GM18870 (cell line): ENCODE measurements around the gene METTL1.
A peak's percentile ranks its signal among the peaks of the same experiment; 100 is the strongest.
"Not testable (repeated sequence)": the region's sequence is repeated elsewhere in the genome, so short reads cannot be mapped to it uniquely, and the experiment has no call there.

Experiments
- ATAC-seq: cut with Tn5 transposase; IDR thresholded peaks from one replicate; pipeline ENCODE4 v1.9.1; 2021; ENCODE audit warnings: moderate library complexity; ENCODE audit not compliant: unreplicated experiment

METTL1 gene

DNA sequence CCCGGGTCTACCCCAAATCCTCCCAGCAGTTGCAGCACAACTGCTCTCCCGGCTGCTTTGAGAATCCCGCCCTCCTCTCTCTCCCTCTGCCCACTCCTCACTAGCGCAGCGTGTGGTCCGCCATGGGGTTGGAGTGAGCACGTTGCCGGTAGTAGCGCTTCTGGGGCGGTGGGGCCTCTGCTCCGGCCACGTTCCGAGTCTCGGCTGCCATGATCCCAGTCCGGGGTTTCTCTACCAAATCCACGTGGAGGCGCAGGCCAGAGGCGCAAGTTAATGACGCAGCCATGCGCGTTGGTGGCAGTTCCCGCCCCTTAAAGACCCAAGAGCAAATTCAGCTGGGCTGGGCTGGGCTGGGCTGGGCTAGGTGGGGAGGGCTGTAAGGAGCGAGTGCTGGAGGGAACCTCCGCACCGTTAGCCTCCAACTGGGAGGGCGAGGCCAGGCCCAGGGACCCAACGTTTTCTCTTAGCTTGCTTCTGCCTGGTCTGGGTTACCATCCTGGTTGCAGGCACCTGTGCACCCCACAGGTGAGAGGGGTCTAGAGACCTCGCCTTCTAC lies at the start of gene METTL1:
Gene METTL1, minus strand, starts transcription at position 233 of the 556 bp plus-strand sequence. Its CDS starts 22 bp downstream, at position 211.
- peak; percentile 71 for ATAC-seq

DNA sequence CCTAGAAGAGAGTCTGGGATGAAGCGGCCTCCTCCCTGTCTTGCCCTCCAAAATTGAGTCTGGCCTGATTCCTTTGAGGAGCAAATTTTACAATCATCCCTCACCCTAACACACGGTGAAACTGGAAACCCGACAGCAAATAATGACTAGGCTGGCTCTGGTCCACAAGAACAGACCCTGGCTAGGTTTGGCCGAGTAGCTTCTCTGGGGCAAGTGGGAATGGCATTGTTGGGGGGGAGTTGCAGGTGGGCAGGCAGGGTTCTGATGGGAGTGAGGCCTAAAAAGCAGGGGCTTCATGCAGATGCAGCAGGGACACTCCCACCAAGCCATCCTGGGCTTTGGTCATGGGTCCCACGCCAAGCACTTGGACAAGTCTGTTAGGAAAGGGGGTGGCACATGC lies 49.1 kb upstream of the METTL1 start:
- ATAC-seq = not testable (repeated sequence)

DNA sequence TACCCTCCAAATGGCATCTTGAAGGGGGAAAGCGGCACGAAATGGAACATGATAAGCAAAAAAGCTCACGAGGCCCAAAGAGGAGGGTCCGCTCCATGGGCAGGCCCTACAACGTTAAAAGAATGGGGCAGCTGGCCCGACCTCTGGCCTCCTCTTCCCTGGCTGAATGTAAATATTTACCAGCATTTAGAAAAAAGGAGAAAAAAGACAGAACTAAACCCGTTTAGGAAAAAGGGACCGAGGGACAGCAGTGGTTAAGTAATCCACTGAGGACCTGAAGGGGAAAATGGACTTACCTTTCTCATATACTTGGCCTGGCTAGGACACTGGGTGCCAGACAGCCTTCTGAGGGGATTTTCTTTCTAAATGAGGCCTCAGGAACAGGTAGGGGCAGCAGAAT lies 48.2 kb upstream of the METTL1 start:
- not testable (repeated sequence) for ATAC-seq

DNA sequence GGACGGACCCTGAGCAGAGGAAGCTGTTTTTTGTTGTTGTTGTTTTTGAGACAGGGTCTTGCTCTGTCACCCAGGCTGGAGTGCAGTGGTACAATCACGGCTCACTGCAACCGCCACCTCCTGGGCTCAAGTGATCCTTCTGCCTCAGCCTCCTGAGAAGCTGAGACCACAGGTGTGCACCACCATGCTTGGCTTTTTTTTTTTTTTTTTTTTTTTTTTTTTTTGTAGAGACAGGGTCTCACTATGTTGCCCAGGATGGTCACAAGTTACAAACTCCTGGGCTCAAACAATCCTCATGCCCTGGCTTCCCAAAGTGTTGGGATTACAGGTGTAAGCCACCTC lies 46.1 kb upstream of the METTL1 start:
- not testable (repeated sequence) for ATAC-seq

DNA sequence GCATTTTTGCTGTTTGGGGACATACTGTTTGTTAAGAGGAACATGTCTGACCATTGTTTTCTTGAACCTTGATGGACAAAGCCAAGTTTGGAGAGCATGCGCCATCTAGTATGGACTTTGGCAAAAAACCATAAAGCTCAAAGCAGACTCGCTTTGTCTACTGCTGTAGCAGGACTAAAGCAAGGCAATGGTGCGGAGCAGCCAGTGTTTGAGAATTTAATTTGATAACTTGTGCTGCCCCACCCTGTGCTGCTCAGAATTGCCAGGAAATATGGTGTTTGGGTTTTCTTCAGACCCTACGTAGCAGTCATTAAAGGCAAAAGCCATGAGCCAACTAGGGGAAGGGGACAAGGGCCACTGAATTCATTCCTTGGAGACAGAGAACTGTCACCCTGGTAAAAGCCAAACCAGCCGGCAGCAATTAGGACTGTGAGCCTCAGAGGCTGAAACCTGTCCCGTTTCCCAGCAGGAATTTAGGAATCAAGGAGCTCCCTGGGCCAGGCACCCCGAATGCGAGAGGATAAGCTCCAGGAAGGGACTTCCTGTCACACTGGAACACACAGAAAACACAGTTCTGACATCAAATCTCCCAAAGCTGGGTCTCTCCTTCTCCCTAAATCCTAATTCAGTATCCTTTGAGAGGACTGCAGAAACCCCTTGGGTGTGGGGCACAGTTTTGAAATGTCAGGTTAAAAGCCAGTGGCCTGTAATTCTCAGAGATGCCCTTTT lies 45.5 kb upstream of the METTL1 start:
- no peak for ATAC-seq

DNA sequence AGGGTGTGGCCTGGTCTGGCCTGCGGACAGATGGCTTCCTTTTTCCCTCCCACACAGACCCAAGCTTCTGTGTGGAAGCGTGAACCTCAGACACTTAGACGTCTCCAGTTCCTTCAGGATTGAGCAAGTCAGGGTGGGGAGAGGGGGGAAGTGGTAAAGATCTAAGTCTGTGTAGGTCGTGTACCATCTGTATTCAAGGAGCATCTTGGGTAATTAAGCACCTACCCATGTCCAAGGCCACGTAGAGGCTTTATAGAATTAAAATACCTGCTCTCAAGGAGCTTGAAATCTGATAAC lies 44.9 kb upstream of the METTL1 start:
- ATAC-seq = no peak

DNA sequence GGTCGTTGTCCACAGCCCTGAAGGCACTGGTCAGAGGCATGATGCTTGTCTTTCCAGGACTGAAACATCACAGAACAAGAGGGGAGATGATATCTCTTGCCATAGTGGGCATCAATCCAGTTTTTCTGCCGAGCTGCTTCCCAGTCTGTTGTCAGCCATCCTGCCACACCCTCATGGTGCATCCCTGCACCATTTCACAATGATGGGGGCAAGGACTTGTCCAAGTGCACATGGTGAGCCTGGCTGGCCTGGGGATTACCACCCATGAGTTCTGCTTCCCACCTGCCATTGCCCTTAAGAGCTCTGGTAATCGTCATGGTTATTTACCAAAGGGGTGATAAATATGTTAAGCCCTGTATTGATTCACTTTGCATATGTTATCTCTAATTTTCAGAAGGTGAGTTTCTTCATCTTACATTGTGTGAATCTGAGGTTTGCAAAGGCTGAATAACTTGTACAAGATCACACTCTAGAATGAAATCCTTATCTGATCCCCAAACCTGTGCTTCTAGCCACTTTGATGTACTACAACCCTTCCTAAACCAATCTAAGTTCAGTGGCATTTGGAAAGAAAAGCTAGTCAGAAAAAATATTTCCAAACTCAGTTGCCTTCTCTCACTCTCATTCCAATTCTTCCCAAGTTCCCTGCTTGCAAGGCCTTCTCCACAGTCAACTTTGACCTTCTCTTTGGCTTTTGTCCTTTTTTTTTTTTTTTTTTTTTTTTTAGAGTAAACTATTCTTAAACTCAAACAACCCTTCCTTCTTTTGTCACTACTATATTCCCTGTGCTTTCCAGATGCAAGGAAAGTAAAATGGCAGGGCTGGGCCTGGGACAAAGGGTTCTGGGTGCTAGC lies 44.3 kb upstream of the METTL1 start:
- ATAC-seq = no peak

DNA sequence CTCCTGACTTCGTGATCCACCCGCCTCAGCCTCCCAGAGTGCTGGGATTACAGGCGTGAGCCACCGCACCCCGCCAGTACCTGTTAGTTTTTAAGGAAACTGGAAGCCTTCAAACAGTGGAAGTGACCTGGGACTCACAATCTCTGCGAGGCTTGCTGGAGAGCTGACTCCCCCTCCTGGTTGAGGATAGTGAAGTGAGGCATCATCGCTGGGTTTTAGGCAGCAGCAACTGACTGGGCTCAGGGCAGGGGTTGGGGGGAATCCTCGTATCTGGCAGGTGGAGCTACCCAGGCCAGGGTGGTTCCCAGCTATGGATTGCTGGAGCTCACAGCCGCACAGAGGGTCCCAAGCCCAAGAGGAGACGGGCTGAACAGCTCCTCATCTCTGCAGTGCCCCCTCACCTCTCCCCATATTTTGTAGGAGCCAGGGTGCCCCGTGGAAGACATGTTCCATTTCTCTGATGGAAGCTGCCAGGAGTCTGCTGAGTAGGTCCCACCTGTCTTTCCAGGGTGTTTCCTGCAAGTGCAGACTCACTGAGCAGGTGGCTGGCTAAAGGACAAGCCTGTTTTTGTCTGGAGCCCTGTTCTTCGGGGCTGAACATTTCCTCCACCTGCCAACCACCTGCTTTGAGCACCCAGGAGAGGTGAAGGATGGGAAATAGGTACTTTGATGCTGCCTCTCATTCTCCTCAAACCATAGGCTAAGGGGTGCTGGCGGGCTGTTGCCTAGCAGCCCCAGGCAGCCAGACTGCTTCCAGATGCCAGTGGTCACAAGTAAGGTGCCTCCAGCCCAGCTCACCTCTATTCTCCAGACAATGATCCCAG lies 43.5 kb upstream of the METTL1 start:
- ATAC-seq = no peak

DNA sequence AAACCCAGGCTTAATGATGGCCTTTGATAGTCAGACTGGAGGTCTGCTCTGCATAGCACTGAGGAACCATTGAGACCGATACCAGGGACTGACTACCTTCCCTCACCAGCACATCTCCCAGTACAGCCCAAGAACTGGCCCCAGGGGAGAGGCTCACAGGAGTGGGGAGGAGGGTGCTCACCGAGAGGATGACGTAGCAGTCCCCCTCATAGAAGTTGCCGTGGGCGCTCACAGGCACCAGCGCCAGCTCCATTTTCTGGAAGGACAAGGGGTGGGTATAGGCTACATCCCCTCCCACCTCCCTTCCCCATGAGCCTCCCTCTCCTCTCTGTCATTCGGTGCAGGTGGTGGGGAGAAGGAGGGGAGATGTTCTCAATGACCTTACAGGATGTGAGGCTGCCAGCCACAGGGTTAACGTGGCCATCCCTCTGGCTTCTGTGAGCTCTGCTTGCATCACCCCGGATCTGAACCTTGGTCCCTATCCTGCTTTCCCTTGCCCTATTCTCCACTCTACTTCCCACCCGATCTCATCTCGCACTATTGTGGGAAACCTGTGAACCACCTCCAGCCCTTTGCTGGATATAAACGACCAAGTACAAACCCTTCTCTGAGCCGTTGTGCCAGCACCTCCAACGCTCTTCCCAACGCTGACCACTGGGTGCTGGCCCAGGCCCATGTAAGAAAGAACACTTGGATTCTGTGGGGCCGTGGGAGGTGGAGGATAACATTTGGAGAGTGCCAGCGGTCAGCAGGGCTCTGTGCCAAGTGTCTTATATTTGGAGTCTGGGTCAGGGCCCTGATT lies 42.3 kb upstream of the METTL1 start:
- no peak for ATAC-seq

DNA sequence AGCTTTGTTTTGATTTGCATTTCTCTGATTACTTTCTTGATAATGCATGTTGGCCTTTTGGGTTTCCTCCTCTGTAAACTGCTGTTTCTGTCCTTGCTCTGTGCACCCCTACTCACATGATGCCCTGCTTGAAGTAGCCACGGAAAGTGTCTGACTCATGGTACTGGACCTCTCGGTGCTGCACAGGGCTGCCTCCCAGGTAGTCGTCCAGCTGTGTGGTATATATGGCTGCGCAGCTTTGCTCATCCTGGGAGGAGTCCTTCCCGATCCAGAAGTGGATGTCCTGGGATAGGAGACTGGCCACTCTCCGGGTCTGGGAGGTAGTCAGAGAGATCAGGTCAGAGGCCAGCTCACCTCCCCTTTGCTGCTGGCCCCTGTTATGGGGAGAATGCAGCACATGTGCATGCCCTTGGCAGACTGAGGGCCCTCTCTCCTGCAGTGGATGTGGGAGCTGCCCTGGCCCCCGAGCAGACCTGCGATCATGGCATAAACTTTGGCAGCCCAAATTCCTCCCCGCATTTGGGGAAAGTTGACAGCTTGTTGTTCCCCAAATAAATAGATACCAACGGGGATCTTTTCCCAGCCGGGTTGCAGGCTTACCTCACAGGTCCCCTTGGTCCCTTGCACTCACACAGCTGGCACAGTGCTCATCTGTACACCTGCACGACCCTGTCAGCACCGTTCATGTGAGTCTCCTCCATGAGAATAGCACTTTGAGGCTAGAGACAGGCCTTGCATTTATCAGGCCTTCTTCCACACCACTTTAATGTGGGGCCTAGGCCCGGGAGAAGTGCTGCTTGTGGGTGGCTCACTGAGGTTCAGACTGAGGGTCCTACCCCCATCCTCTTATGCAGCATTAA lies 41.4 kb upstream of the METTL1 start:
- ATAC-seq = no peak

DNA sequence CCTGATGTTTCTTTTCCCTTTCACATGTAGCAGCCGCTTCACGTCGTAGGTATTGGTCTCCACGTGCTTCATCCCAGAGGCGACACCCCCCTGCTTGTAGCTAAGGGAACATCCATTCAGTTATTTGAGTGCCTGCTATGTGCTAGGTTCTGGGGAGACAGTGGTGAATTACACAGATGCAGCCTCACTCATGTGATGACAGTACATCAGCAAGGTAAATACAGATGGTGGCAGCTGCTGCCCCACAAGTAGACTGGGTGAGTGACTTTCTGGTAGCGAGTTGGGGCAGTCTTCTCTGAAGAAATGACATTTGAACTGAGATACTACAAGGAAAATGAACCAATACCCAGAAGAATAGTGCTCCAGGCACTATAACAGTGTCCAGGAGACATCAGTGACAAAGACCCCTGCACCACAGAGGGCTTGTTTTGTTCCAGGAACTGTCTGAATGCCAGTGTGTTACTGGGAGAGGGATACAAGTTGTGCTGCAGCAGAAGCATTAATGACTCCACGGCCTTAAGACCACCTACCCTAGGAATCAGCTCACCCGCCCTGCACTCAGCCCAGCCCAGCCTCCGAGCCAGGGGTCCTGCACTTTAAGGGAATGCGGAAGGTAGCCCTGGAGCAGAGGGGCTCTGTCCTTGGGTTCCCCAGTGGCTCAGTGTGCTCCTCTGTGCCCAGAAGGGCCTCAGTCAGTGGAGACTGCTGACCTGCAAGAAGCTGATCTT lies 39.3 kb upstream of the METTL1 start:
- ATAC-seq = no peak

DNA sequence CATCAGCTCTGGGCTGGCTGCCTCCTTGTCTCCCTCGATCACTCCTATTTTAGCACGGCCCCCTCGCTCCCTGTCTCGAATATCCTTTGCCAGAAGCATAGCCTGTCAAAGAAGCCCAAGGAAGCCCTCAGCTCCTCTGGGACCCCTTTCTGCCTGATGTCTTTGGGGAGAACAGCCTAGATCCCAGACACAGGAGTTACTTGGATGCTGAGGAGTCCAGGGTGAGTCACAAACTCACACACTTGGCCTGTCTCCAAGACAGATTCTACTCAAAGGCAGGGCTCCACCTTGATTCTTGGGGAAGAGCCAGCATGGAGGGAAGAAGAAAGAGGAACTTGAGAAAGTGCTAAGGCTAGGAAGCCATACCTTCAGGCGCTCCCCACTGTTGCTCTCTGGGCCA lies 38.5 kb upstream of the METTL1 start:
- no peak for ATAC-seq

DNA sequence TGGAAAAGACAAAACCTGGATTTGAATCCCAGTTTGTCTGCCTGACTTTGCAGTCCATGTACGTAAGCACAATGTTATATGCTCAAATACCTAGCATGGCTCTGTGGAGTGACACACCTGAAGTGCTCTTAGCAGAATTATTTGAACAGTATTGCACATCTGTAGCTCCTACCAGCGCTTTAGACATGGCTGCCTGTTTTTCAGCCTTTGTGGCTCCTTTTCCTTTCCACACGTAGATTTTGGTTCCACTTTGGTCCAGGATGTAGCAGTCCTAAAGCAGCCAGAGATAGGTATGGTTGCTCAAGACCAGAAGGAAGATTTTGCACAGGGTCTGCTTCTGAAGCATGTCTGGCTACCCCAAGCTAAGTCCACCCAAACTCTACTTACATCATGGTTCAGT lies 37.5 kb upstream of the METTL1 start:
- ATAC-seq = no peak

DNA sequence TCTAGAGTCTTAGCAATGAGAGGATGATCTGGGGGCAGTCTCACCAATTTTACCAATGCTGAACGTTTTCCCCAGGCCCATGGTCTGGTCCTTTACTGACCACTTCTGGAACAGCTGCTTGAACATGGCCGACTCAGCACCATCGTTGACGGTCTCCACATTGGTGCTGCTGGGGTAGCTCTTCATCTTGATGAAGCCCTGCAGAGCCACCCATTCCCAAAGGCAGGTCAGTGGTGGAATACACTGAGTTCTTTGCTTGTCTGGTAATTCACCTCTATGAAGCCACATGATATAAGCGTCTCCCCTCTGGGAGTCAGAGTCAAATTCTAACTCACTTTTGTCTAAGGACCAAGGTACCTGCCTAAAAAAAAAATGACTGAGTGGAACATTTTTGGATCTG lies 36.4 kb upstream of the METTL1 start:
- ATAC-seq = no peak

DNA sequence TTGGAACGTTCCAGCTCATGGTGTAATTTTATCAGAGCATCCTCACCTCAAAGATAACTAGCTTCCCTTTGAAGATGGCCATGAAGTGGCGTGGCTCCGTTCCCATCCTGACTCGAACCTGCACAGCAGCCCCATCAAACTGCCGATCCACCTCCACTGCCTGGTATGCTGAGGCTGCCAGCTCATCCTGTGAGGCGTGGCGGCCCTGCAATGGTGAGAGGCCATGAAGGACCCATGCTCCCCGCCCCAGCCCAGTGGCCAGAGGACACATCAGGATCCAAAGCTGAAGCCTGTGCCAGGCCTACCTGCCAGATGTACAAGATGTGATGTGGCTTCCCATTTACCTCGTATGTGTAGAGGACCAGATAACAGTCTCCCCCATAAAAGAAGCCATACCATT lies 35.4 kb upstream of the METTL1 start:
- no peak for ATAC-seq

DNA sequence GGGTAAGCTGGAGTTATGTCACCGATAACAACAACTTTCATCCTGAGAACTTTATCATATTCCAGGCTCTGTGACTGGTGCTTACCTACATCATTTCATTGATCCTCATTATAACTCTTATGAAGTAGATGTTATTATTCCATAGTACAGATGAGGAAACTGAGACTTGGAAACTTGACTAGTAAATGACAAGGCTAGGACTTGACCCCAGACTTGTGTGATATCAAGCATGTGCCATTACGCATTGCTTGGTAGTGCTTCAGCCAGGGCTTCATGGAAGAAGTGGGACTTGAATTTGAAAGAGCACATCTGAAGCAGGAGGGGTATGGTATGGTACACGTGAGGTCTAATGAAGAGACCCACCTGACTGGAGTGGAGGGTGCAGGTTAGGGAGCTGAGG lies 34.8 kb upstream of the METTL1 start:
- ATAC-seq = no peak

DNA sequence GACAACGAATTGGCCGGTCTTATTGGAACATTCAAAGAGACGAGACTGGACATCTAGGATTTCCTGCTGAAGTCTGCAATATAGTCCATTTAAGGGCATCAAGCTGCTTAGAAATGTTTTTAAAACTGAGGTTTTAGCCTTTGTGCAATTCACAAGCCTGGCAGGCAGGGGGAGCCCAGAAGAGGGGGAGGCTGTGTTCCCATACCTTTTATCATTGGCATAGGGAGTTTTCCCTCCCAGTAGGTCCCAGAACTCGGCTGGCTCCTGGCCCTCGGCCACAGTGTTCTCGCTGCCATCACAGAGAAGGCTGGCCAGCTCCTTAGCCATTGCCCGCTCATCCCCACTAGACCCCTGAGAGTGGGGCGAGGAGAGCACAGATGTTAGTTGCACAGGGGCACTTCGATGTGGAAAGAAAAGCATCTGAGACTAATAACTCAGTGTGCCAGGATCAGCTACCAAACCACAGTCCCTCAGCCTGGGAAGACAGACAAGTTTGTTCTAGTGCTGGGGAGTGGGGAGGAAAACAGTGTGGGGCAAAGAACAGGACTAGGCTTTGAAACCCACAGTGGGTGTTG lies 31.5 kb upstream of the METTL1 start:
- no peak for ATAC-seq

DNA sequence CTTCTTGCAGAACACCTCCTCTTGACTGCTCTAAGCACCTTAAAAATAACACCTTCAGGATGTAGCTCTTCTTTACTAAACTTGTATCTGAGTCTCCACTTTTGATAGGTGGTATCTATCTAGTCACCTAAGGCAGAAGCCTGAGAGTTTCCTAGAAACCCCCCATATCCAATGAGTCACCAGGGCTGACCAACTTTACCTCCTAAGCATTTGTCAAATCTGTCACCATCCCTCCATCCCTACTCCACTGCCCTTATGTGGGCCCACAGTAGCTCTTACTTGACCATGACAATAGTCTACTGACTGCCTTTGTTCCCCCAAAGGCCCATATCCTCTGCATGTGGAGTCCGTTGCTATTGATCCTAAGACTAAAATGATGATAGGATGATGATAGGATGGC lies 30.7 kb upstream of the METTL1 start:
- ATAC-seq = no peak

DNA sequence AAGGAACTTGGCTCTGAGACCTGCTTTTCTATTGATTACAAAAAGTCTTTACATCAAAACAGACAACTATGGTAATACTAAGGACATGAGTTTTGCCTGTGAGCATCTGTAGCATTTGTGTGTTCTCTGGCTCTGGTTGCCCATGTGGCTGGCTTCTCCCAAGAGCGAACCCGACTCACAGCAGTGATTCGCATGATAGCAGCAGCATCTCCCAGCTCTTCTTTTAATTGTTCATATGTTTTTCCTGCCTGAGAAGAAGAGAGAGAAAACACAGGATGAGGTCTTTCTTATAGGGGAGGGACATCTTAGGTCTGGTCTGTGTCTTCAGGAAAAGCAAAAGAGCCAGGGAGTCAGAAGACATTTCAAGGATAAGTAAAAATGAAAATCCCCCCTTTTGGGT lies 29.1 kb upstream of the METTL1 start:
- no peak for ATAC-seq
